HepG2 (cell line): ENCODE data around the gene JTB. TPM values are rescaled to one million over a fixed set of nuclear protein-coding genes. Genes with fewer than 3 reads are reported as not detected.

Experiments used
- CENPX ChIP-seq: sonication (generic); formaldehyde crosslinking; IDR thresholded peaks from 2 replicates; pipeline ENCODE4 v1.9.0; 2021; ENCODE audit warnings: mild to moderate bottlenecking, missing genetic modification reagents, moderate library complexity
- GFI1 ChIP-seq: sonication (generic); formaldehyde crosslinking; IDR thresholded peaks from 2 replicates; pipeline ENCODE4 v1.5.0; 2020; ENCODE audit warnings: missing genetic modification reagents, mild to moderate bottlenecking, borderline replicate concordance
- HNF4G ChIP-seq, 2 experiments: sonication (generic) in 1 of 2; formaldehyde crosslinking in 1 of 2; IDR thresholded peaks; 2 replicates each; pipeline versions ENCODE4 v1.4.0 to v1.6.1; 2011 to 2020; ENCODE audit warnings: borderline replicate concordance in 2 of 2, low read depth in 2 of 2, mild to moderate bottlenecking in 2 of 2, low read length in 1 of 2, missing genetic modification reagents in 1 of 2, moderate library complexity in 1 of 2
- MLLT10 ChIP-seq: sonication (generic); formaldehyde crosslinking; IDR thresholded peaks from 2 replicates; pipeline ENCODE4 v1.4.0; 2020; ENCODE audit warnings: missing genetic modification reagents
- MXD4 ChIP-seq: IDR thresholded peaks from 2 replicates; pipeline ENCODE4 v1.6.1; 2016; ENCODE audit warnings: mild to moderate bottlenecking, missing biosample characterization, missing genetic modification reagents
- PATZ1 ChIP-seq: sonication (generic); formaldehyde crosslinking; IDR thresholded peaks from 2 replicates; pipeline ENCODE4 v1.4.0; 2020; ENCODE audit warnings: missing genetic modification reagents
- PITX1 ChIP-seq: sonication (generic); formaldehyde crosslinking; IDR thresholded peaks from 2 replicates; pipeline ENCODE4 v1.5.1; 2020; ENCODE audit warnings: mild to moderate bottlenecking, missing genetic modification reagents
- SIX4 ChIP-seq: sonication (generic); formaldehyde crosslinking; IDR thresholded peaks from 2 replicates; pipeline ENCODE4 v1.4.0; 2020; ENCODE audit warnings: missing genetic modification reagents
- TOE1 ChIP-seq: sonication (generic); formaldehyde crosslinking; IDR thresholded peaks from 2 replicates; pipeline ENCODE4 v1.4.0; 2020; ENCODE audit warnings: mild to moderate bottlenecking, missing genetic modification reagents
- ZBTB40 ChIP-seq, 2 experiments: fragments of 450-650 bp in 1 of 2; sonication (generic) in 1 of 2; formaldehyde crosslinking in 1 of 2; IDR thresholded peaks; 2 replicates each; pipeline versions ENCODE4 v1.6.1 to v1.8.0; 2016 to 2022; ENCODE audit warnings: antibody characterized with exemption in 1 of 2, mild to moderate bottlenecking in 1 of 2, missing genetic modification reagents in 1 of 2
- ZBTB42 ChIP-seq: sonication (generic); formaldehyde crosslinking; IDR thresholded peaks from 2 replicates; pipeline ENCODE4 v1.5.0; 2020; ENCODE audit warnings: mild to moderate bottlenecking, missing genetic modification reagents
- ZC3H4 ChIP-seq: sonication (generic); formaldehyde crosslinking; IDR thresholded peaks from 2 replicates; pipeline ENCODE4 v1.4.0; 2020; ENCODE audit warnings: missing genetic modification reagents, borderline replicate concordance
- ZFP41 ChIP-seq: sonication (generic); formaldehyde crosslinking; IDR thresholded peaks from 2 replicates; pipeline ENCODE4 v1.4.0; 2020; ENCODE audit warnings: mild to moderate bottlenecking, missing genetic modification reagents, borderline replicate concordance
- ZKSCAN5 ChIP-seq: sonication (generic); formaldehyde crosslinking; IDR thresholded peaks from 2 replicates; pipeline ENCODE4 v1.5.1; 2020; ENCODE audit warnings: mild to moderate bottlenecking, missing genetic modification reagents
- ZNF337 ChIP-seq: sonication (generic); formaldehyde crosslinking; IDR thresholded peaks from 2 replicates; pipeline ENCODE4 v1.5.1; 2020; ENCODE audit warnings: missing genetic modification reagents, low read depth, mild to moderate bottlenecking, borderline replicate concordance
- ZNF761 ChIP-seq: sonication (generic); formaldehyde crosslinking; conservative IDR thresholded peaks from 2 replicates; pipeline ENCODE4 v1.4.0; 2020; ENCODE audit warnings: mild to moderate bottlenecking, missing genetic modification reagents
- ZNF788 ChIP-seq: sonication (generic); formaldehyde crosslinking; IDR thresholded peaks from 2 replicates; pipeline ENCODE4 v1.5.0; 2020; ENCODE audit warnings: mild to moderate bottlenecking, missing genetic modification reagents, borderline replicate concordance
- polyA plus RNA-seq, 8 experiments: library from polyadenylated mRNA; depleted of rRNA in 3 of 8; stranded (reverse) in 7 of 8; unstranded in 1 of 8; fragments of >200 nt; fragmentation: Illumina TruSeq in 4 of 8; extraction: Trizol in 4 of 8; gene quantifications; 2 replicates each; pipeline versions ENCODE4 v1.2.1 to v1.2.3, GENCODE V29; 2011 to 2016; ENCODE audit warnings: low read depth in 4 of 8, missing spikeins in 1 of 8, mixed read lengths in 1 of 8; ENCODE audit not compliant: insufficient read depth in 1 of 8
- total RNA-seq, 5 experiments: library from RNA; depleted of rRNA; stranded (reverse); fragments of >200 nt; fragmentation: Illumina TruSeq; extraction: Trizol; gene quantifications; 2 replicates each; pipeline ENCODE4 v1.2.3, GENCODE V29; 2016; ENCODE audit warnings: low read depth in 1 of 5
- TF ChIP-seq, protein P1 (sequence below): IDR thresholded peaks from 2 replicates; pipeline ENCODE4 v1.6.1; 2016

JTB gene
- total and polyA plus RNA-seq, 2 of the 13 experiments (the other 11 are each of a cell fraction or from before 2014, with no cell fraction given) = 96.7 to 99.2 TPM

DNA sequence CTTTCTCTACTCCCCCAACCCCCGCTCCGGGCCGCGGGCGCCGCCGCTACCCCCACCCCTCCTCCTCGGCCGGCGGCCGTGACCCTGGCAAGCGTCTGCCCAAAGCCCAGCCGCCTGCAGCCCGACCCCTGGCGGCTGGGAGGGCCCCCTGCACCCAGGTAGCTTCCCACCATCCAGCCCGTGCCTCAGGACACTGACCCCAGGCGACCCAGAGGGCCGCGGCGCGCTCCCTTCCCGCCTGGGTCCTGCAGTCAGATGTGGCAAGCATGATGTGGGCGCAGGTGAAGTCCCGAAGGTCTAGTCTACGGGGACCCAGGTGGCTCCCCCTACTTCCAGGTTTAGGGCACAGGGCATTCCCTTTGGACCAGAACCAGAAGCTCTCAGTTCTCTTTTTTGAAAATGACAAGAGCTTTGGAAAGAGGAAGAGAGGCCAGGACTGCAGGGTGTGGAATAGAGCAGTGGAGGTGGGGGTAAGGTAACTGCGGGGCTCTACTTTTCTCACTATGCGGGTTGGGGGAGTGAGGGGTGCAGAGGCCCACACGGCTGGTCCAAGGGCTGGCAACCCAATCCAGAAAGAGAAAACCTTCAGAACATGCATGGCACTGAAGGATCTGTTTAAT, 30.7 kb downstream of the JTB start, which contains the start of gene DENND4B (continued):
- TF ChIP-seq ZBTB40 (IDR thresholded peaks at IDR 0.05) = no peak
- no peak for TF ChIP-seq ZBTB40 (CRISPR knock-in tag; IDR thresholded peaks at IDR 0.05)
- no peak for TF ChIP-seq ZC3H4 (CRISPR knock-in tag)
- TF ChIP-seq MXD4 = no peak
- no peak for TF ChIP-seq MLLT10
- no peak for TF ChIP-seq ZKSCAN5 (CRISPR knock-in tag)
- TF ChIP-seq, protein P1, sequence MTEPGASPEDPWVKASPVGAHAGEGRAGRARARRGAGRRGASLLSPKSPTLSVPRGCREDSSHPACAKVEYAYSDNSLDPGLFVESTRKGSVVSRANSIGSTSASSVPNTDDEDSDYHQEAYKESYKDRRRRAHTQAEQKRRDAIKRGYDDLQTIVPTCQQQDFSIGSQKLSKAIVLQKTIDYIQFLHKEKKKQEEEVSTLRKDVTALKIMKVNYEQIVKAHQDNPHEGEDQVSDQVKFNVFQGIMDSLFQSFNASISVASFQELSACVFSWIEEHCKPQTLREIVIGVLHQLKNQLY (CRISPR knock-in tag) = no peak
- peak; percentile 60 for TF ChIP-seq PATZ1 (CRISPR knock-in tag)
- peak; percentile 5; the same call in 1 of the 2 replicates for TF ChIP-seq HNF4G (IDR thresholded peaks at IDR 0.05; ENCODE audit: borderline replicate concordance, low read depth, low read length)
- TF ChIP-seq HNF4G (CRISPR knock-in tag; IDR thresholded peaks at IDR 0.05; ENCODE audit: borderline replicate concordance, low read depth) = no peak; the same call in 1 of the 2 replicates
- no peak for TF ChIP-seq ZFP41 (CRISPR knock-in tag)
- TF ChIP-seq CENPX (CRISPR knock-in tag) = no peak
- TF ChIP-seq ZBTB42 (CRISPR knock-in tag) = no peak
- TF ChIP-seq ZNF337 (CRISPR knock-in tag) = no peak
- no peak for TF ChIP-seq TOE1 (CRISPR knock-in tag)
- no peak for TF ChIP-seq SIX4 (CRISPR knock-in tag)
- no peak for TF ChIP-seq ZNF761 (CRISPR knock-in tag)
- TF ChIP-seq PITX1 (CRISPR knock-in tag) = peak; percentile 47; the same call in 1 of the 2 replicates
- TF ChIP-seq GFI1 = peak; percentile 67; the same call in 1 of the 2 replicates
- peak; percentile 75; the same call in 1 of the 2 replicates for TF ChIP-seq ZNF788 (CRISPR knock-in tag)
